DND-41 (cell line): ENCODE results near the gene CLDN6.

Experiments
- ATAC-seq: fragments of 200-7000 bp; cut with Tn5 transposase; 3 replicates; pipeline ENCODE4 v1.9.1; 2021; ENCODE audit warnings: low read depth; ENCODE audit not compliant: insufficient read depth
- DNase-seq: peaks from one replicate; pipeline ENCODE4 v3.0.0-alpha.2; 2020
- H2AFZ ChIP-seq: 2 replicates; pipeline ENCODE4 v1.6.0; 2012; ENCODE audit warnings: low read depth, low read length
- H3K27ac ChIP-seq: 2 replicates; pipeline ENCODE4 v1.5.1; 2012; ENCODE audit warnings: low read length, inconsistent platforms
- H3K27me3 ChIP-seq: fragments of 200-600 bp; sonication (generic); 2 replicates; pipeline ENCODE4 v1.6.0; 2012; ENCODE audit warnings: low read length, mild to moderate bottlenecking, inconsistent platforms; ENCODE audit not compliant: insufficient read depth, poor library complexity
- H3K36me3 ChIP-seq: 2 replicates; pipeline ENCODE4 v1.5.1; 2012; ENCODE audit warnings: low read length, inconsistent platforms; ENCODE audit not compliant: insufficient read depth
- H3K4me1 ChIP-seq: 2 replicates; pipeline ENCODE4 v1.5.1; 2012; ENCODE audit warnings: mild to moderate bottlenecking, low read length; ENCODE audit not compliant: insufficient read depth
- H3K4me2 ChIP-seq: 2 replicates; pipeline ENCODE4 v1.6.0; 2012; ENCODE audit warnings: mild to moderate bottlenecking, moderate library complexity, low read length, inconsistent platforms; ENCODE audit not compliant: insufficient read depth
- H3K4me3 ChIP-seq, 2 experiments: fragments of 200-600 bp in 1 of 2; shearing (Covaris generic) in 1 of 2; 2 replicates each; pipeline ENCODE4 v1.5.1; 2012 to 2016; ENCODE audit warnings: inconsistent platforms in 2 of 2, low read length in 2 of 2, mild to moderate bottlenecking in 2 of 2, low read depth in 1 of 2, moderate library complexity in 1 of 2
- H3K79me2 ChIP-seq: 2 replicates; pipeline ENCODE4 v1.6.0; 2012; ENCODE audit warnings: low read length, inconsistent platforms; ENCODE audit not compliant: insufficient read depth
- H3K9ac ChIP-seq: 2 replicates; pipeline ENCODE4 v1.6.0; 2012; ENCODE audit warnings: low read depth, mild to moderate bottlenecking, inconsistent platforms, low read length, moderate library complexity
- H3K9me3 ChIP-seq: 2 replicates; pipeline ENCODE4 v1.5.1; 2012; ENCODE audit warnings: low read length, moderate library complexity, mild to moderate bottlenecking, inconsistent platforms; ENCODE audit not compliant: insufficient read depth, severe bottlenecking
- H4K20me1 ChIP-seq: 2 replicates; pipeline ENCODE4 v1.6.0; 2012; ENCODE audit warnings: low read length; ENCODE audit not compliant: insufficient read depth
- EZH2 ChIP-seq: IDR thresholded peaks from 3 replicates; pipeline ENCODE4 v1.6.1; 2012; ENCODE audit warnings: borderline replicate concordance, low read depth, mild to moderate bottlenecking, moderate library complexity, low read length, inconsistent platforms; ENCODE audit not compliant: severe bottlenecking
- TF ChIP-seq, protein P1 (sequence below): IDR thresholded peaks from 2 replicates; pipeline ENCODE4 v1.5.1; 2012; ENCODE audit warnings: borderline replicate concordance, low read length, moderate library complexity, mild to moderate bottlenecking; ENCODE audit not compliant: poor library complexity, severe bottlenecking; ENCODE audit errors: extremely low read depth

Gene CLDN6

GRCh38 chr16:2968738-2969544, 49.0 kb downstream of the CLDN6 start, which contains the start of gene PAQR4:
Gene PAQR4, plus strand, starts transcription at chr16:2969348. Its CDS starts 327 bp downstream, at chr16:2969675.
- peak; percentile 72 for ATAC-seq
- peaks cover 36% of the 10 kb centered on the region for H3K36me3 ChIP-seq
- peak within 1 kb of the TSS; percentile 72 to 79 for H3K4me3 ChIP-seq
- H2AFZ ChIP-seq: peak within 1 kb of the TSS; percentile 74
- peak within 1 kb of the TSS; percentile 97 for H3K4me2 ChIP-seq
- H3K27me3 ChIP-seq: peaks cover 10% of the 10 kb centered on the region
- TF ChIP-seq, protein P1, sequence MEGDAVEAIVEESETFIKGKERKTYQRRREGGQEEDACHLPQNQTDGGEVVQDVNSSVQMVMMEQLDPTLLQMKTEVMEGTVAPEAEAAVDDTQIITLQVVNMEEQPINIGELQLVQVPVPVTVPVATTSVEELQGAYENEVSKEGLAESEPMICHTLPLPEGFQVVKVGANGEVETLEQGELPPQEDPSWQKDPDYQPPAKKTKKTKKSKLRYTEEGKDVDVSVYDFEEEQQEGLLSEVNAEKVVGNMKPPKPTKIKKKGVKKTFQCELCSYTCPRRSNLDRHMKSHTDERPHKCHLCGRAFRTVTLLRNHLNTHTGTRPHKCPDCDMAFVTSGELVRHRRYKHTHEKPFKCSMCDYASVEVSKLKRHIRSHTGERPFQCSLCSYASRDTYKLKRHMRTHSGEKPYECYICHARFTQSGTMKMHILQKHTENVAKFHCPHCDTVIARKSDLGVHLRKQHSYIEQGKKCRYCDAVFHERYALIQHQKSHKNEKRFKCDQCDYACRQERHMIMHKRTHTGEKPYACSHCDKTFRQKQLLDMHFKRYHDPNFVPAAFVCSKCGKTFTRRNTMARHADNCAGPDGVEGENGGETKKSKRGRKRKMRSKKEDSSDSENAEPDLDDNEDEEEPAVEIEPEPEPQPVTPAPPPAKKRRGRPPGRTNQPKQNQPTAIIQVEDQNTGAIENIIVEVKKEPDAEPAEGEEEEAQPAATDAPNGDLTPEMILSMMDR: no peak
- no peak for TF ChIP-seq EZH2
- H3K27ac ChIP-seq: peak within 1 kb of the TSS; percentile 75
- H3K4me1 ChIP-seq: peaks cover 46% of the 10 kb centered on the region
- peak within 1 kb of the TSS; percentile 96 for H3K9ac ChIP-seq
- peak; percentile 86 for DNase-seq
- H3K9me3 ChIP-seq: no peaks in the 10 kb centered on the region
- peaks cover 37% of the 10 kb centered on the region for H4K20me1 ChIP-seq
- peaks cover 40% of the 10 kb centered on the region for H3K79me2 ChIP-seq

DNA sequence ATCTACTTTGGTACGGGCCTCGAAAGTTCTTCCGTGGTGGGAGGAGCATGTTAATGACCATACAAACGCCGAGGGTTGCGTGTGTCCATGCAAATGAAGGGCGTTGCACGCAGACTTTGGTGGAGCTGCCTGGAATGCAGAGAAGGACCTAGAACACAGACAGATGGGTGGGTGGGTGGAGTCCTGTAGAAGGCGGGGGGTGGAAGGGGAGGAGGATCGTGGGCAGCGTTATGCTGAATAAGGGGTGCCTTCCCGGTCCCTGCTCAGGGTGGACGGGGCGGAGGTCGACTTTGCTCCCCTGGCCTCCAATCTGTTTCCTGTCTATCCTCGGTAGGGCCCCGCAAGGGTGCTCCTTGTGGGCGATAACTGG, 49.6 kb downstream of the CLDN6 start:
- peaks cover 30% of the 10 kb centered on the region for H3K36me3 ChIP-seq
- peak overlapping the region; percentile 75 for H3K27ac ChIP-seq
- no peak overlapping the region for H2AFZ ChIP-seq
- DNase-seq (no peak), ATAC-seq (no peak)
- peaks cover 51% of the 10 kb centered on the region for H3K4me1 ChIP-seq
- TF ChIP-seq, protein P1: no peak
- no peak for TF ChIP-seq EZH2
- peak overlapping the region; percentile 72 to 79; a peak in 3 of 4 replicates for H3K4me3 ChIP-seq
- no peaks in the 10 kb centered on the region for H3K9me3 ChIP-seq
- peaks cover 31% of the 10 kb centered on the region for H4K20me1 ChIP-seq
- peak overlapping the region; percentile 96; the same call in 1 of the 2 replicates for H3K9ac ChIP-seq
- H3K79me2 ChIP-seq: peaks cover 40% of the 10 kb centered on the region
- H3K27me3 ChIP-seq: peaks cover 16% of the 10 kb centered on the region
- H3K4me2 ChIP-seq: peak overlapping the region; percentile 97

- no peak overlapping the region for H3K4me3 ChIP-seq
- H3K9ac ChIP-seq: no peak overlapping the region
- no peak overlapping the region for H2AFZ ChIP-seq
- no peak overlapping the region for H3K27ac ChIP-seq
- no peaks in the 10 kb centered on the region for H3K9me3 ChIP-seq
- peaks cover 29% of the 10 kb centered on the region for H4K20me1 ChIP-seq
- no peak overlapping the region for H3K4me2 ChIP-seq
- peaks cover 36% of the 10 kb centered on the region for H3K79me2 ChIP-seq
- TF ChIP-seq, protein P1: no peak
- no peak for TF ChIP-seq EZH2
- H3K27me3 ChIP-seq: peaks cover 21% of the 10 kb centered on the region
- H3K36me3 ChIP-seq: peaks cover 24% of the 10 kb centered on the region
- peaks cover 49% of the 10 kb centered on the region for H3K4me1 ChIP-seq
- DNase-seq (no peak), ATAC-seq (no peak)
Observed at GRCh38 chr16:2967721-2968161, 50.2 kb downstream of the CLDN6 start.
